GM13976 (cell line): ENCODE data around the gene ZNF613.

Experiments used
- DNase-seq: peaks from one replicate; pipeline ENCODE4 v3.0.0; 2012; ENCODE audit warnings: low spot score
- in situ Hi-C: fragments of 300-500 bp; cut with MboI; formaldehyde crosslinking; loops from one replicate; pipeline ENCODE4 v1.12.0; 2022; ENCODE audit warnings: low sequenced_read_pairs, mixed read lengths, inconsistent platforms; ENCODE audit not compliant: unreplicated experiment
- TF ChIP-seq, protein P1 (sequence below): IDR thresholded peaks from 2 replicates; pipeline ENCODE4 v1.5.1; 2012; ENCODE audit warnings: borderline replicate concordance, mild to moderate bottlenecking; ENCODE audit not compliant: insufficient read depth; ENCODE audit errors: extremely low read depth, missing control alignments, control extremely low read depth

ZNF613 gene

DNA sequence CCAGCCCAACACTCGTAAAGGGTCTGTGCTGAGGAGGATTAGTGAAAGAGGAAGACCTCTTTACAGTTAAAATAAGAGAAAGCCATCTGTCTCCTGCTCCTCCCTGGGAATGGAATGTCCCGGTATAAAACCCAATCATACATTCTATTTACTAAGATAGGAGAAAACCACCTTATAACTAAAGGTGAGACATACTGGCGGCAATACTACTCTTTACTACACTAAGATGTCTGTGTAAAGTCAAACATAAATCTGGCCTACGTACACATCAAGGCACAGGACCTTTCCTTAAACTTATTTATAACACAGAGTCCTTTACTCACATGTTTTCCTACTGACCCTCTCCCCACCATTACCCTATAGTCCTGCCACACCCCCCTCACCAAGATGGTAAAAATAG, 56.1 kb downstream of the ZNF613 start:
- TF ChIP-seq, protein P1, sequence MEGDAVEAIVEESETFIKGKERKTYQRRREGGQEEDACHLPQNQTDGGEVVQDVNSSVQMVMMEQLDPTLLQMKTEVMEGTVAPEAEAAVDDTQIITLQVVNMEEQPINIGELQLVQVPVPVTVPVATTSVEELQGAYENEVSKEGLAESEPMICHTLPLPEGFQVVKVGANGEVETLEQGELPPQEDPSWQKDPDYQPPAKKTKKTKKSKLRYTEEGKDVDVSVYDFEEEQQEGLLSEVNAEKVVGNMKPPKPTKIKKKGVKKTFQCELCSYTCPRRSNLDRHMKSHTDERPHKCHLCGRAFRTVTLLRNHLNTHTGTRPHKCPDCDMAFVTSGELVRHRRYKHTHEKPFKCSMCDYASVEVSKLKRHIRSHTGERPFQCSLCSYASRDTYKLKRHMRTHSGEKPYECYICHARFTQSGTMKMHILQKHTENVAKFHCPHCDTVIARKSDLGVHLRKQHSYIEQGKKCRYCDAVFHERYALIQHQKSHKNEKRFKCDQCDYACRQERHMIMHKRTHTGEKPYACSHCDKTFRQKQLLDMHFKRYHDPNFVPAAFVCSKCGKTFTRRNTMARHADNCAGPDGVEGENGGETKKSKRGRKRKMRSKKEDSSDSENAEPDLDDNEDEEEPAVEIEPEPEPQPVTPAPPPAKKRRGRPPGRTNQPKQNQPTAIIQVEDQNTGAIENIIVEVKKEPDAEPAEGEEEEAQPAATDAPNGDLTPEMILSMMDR = no peak
- in situ Hi-C loops = no loop called here
- no peak for DNase-seq

DNA sequence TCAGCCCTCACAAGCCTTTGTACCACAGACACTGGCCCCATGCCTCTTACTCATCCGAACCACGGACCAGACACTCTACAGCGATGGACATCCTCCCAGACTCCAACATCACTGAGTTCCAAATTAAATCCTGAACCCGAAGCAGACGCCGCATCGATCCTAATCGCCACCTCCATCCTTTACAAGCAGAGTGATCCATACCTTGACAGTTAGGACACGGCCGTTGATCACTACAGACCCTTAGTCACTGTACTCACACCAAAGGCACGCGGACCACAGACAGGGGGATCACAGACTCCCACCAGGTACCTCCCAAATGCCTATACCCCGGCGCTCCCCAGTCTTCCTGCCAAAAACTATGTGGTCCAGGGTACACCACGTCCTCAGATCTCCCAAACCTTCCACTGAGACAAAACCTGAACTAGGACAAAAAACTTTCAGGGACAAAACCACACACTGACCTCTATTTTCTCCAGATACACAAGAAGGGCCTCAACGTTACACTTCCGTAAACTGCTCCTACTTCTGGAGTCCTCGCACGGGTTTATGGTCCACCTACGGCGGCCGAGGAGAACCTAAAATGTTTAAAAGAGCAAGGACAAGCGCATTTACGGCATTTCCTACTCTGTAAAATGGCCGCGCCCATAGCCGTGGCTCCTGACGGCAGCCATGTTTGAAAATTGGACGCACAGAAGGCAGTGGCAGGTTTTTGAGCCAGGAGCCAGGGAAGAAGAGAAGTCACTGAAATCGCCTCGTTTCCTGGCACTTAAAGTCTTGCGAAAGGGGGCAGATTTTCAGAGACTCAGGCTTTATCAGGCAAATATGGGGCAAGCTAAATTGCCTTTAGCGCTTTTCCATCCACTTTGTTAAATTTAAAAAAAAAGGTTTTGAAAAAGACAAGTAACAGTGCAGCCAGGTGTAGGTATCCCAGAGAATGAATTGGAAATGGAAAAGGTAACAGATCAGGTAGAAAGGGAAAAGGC, 59.3 kb downstream of the ZNF613 start, which contains the start of gene ZNF350:
Gene ZNF350, minus strand, starts transcription at position 532 of the 983 bp plus-strand sequence. CDS start 12,480 bp downstream, outside the sequence.
- TF ChIP-seq, protein P1 = no peak
- peak; percentile 86 for DNase-seq
- in situ Hi-C loops = no loop called here

DNA sequence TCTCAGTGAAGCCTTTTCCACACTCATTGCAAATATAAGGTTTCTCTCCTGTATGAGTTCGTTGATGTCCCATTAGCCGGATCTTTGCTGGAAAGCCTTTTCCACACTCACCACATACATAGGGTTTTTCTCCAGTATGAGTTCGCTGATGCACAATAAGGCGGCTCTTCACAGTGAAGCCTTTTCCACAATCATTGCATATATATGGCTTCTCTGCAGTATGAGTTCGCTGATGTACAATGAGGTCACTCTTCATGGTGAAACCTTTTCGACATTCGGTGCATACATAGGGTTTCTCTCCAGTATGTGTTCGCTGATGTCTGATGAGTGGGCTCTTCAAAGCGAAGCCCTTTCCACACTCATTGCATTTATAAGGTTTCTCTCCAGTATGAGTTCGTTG, 66.2 kb downstream of the ZNF613 start:
- in situ Hi-C loops = no loop called here
- TF ChIP-seq, protein P1 = no peak
- no peak for DNase-seq

DNA sequence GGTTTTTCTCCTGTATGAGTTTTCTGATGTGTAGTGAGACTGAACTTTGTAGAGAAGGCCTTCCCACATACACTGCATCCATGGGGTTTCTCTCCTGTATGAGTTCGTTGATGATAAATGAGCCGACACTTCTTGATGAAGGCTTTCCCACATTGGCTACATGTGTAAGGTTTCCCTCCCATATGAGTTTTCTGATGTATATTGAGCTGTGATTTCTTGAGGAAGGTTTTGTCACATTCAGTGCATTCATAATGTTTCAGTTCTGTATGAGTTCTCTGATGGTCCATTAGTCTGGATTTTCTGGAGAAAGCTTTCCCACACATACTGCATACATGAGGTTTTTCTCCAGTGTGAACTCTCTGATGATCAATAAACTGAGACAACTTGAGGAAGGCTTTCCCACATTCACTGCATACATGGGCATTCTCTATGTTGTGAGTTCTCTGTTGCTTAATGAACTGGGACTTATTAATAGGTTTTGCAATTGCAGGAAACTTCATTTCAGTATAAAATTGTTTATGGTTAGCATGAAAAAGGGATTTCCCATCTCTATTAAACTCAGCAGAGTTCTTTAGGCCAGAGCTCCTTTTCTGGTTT, 66.9 kb downstream of the ZNF613 start:
- in situ Hi-C loops = no loop called here
- TF ChIP-seq, protein P1 = no peak
- no peak for DNase-seq
